T-helper 9 cell (primary cell): Measurements from ENCODE around the gene CACNA2D3.

Experiments used
- DNase-seq: peaks from one replicate; pipeline ENCODE4 v3.0.0-alpha.2; 2020

The CACNA2D3 gene

GRCh38 chr3:54538346-54538745, 416.0 kb downstream of the CACNA2D3 start:
- DNase-seq = no peak

DNA sequence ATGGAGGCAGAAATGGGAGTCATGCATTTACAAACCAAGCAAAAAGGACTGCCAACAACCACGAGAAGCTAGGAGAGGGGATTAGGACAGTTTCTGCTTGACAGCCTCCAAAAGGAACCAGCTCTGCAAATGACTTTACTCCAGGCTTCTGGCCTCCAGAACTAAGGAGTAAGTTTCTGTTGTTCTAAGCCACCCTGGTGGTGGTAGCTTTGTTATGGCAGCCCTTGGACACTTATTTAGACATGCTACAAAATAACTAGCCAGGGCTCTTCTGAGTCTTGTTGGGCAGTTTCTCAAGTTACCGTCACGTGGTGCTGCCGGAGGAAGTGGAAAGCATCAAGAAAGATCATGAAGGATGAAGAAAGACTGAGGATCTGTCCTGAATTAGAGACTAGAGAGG, 419.0 kb downstream of the CACNA2D3 start:
- DNase-seq = no peak

DNA sequence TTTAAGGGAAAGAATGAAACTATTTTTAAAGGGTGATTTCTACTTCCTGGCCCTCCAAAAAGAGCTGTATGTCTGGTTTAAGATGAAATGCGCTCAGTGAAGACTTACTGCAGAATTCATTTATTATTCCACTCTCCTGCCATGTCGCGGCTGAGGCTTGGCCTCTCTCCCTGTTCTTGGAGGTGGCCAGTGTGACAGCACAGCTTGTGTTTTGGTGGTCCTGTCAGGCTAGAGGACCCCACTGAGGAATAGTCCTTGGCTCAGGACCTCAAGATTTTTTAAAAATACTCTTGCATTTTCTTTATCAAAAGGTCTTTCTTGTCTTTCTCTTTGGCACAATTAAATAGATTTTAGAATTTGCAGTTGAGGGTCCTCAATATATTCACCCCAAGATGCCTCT, 421.1 kb downstream of the CACNA2D3 start:
- no peak for DNase-seq

DNA sequence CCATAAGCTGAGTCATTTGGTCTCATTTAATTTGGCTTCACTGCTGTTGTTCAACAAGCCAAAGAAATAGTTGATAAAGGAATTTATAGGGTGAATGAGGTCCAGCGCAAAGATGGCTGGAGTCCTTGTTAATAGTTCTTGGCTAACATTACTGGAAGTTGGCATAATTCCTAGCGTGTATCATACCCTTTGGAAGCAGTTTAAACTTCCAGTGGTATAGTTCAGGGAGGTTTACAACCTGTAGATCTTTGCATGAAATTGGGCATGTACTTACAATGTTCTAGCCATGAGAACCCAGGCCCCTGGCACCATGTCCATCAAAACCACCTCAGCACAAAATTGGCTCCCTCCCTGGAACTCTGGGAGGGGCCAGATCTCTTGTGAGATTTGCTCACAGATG, 424.7 kb downstream of the CACNA2D3 start:
- no peak for DNase-seq

- DNase-seq = no peak
Observed at GRCh38 chr3:54547846-54548245, 425.5 kb downstream of the CACNA2D3 start.

DNA sequence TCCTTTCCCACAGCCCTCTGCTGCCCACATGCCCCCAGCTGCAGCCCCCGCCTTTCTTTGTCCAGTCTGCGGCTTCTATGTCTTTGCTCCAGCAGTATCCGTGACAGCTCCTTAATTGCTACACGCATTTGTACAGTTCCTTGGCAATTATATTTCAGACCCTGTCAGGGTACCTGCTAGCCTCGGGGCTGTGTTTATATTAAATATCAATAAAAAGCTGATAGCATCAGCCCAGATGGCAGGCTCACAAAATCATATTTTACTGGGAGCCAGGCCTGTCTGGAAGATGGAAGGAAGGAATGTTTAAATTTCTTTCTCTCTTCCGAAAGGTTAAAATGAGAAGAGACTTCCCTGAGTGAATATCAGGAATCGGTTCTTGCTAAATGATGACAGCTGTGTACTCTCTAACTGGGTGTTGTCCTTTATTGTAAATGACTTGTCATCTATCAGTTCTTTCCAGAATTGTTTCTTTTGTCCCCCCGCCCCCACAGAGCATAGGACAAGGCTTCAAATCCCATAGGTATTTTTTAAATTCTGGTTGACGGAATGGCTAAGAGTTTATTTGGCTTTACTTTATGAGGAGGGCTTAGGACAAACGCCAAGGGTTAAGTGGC, 427.4 kb downstream of the CACNA2D3 start:
- no peak for DNase-seq

- no peak for DNase-seq
Observed at GRCh38 chr3:54550221-54550977, 428.0 kb downstream of the CACNA2D3 start.

DNA sequence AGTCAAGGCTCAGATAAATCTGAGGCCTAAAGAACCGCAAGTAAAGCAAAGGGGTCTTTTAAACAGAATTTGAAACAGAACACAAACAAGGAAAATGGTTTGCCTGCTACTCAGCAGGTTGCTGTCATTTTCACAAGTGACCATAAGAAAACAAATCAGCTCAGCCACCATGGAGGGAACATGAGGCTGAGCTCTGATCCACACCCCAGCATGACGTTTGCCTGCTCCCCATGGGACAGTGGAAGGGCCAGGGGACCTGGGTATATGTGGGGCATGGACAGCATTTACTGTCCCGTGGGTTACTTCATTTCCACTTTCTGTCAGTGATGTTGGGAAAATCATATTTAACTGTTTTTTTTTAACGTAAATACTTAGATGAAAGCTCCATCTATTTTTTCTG, 434.3 kb downstream of the CACNA2D3 start:
- DNase-seq = no peak

DNA sequence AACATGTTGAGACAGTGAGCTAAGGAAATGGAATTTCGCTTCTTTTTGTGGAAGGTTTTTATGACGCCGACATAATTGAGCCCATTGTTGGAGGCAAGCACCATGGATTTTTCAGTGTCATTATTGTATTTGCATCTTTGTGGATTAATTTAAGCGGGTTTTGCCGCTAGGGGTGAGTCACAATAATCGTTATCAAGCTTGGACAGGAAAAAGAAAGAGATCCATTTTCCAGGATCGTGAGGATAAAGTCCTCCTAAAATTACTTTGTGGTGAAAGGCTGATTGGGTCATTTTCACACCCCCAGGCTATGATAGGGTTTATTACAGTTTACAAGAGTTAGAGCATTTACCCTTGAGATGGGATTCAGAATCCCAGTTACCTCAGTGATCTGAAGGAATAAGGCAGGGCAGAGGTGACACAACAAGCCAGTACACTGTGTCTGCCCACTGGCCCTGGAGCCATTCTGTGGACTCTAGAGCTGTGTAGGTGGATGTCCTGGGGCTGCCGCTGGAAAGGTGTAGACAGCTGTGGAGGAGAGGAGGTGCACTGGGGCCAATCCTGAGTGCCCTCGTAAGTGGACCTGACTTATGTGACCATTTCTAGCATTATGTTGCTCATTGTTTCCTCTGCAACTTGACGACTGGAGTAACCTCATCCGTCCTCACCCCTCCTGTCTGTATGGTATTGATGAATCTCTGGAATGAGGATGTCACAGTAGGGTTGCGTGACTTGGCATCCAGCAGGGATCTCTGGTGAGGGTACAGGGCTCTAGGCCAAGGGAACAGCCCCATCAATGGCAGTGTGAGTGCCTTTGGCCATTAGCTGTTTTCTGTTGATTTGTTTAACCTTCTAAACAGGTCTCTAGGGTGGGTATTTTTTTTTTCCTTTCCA, 435.4 kb downstream of the CACNA2D3 start:
- no peak for DNase-seq

- DNase-seq = no peak
Observed at GRCh38 chr3:54563501-54564200, 441.3 kb downstream of the CACNA2D3 start.

GRCh38 chr3:54564374-54564925, 442.1 kb downstream of the CACNA2D3 start:
- no peak for DNase-seq

GRCh38 chr3:54565956-54566355, 443.6 kb downstream of the CACNA2D3 start:
- DNase-seq = no peak

DNA sequence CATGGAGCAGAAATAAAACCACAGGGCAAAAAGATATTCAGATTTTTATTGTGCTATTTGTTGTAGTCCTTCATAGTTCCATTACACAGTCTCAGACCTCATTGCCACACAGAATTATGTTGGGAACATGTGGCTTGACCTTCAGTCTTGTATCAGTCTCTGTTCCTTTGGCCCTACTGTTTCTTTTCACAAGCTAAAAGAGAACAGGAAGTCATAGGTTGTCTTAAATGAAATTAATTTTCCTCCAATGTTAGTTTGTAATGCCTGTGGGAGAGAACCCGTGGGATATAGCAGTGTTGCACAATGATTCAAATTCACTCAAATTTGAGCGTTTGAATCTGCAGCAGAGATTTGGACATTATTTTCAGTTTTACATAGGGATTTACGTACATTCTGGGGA, 445.6 kb downstream of the CACNA2D3 start:
- DNase-seq = no peak

- no peak for DNase-seq
Observed at GRCh38 chr3:54570008-54570407, 447.7 kb downstream of the CACNA2D3 start.

DNA sequence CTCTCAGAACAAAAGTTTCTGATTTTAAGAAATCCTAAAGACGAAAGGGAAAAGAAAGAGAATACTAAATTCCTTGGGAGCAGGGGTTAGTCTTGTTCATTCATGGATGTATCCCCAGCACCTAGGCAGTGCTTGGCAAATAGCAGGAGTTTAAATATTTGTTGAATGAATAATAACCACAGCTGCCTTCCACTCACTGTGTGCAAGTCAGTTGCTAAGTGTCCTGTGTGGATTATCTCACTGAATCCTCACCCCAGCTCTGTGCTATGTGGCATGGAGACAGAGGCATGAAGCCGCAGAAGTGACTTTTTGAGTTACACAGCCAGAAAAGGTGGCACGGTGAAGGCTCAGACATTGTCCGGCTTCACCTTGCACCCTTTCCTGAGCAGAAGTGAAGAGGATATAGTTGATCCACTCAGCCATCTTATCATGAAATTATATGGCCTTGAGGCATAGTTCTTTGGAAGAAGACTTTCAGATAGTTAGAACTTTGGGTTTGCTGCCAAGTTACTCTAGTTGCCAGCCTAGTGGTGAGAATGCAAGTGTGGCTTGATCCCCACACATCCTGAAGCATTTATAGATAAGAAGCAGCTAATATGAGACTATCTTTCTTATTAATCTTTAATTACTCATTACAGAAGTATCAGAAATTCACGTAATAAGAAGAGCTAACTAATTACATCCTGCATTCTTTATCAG, 450.0 kb downstream of the CACNA2D3 start:
- DNase-seq = no peak

DNA sequence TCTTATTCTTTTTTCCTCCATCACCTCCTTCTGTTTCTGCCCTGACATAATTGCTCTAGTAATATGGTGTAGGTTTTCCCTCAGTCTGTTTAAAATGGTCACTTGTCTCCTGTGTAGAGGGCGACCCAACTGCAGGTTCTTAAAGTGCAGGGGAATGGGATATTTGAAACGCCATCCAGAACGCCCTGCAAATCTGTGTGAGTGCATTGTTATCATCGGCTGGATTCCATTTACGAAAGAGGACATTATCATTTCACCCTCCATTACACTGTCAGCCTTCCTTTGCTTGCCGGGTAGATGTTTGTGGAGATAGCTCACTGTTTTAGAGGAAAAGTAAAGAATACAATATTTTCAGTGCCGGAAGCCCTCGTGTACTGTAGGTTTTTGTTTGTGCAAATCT, 451.5 kb downstream of the CACNA2D3 start:
- no peak for DNase-seq

DNA sequence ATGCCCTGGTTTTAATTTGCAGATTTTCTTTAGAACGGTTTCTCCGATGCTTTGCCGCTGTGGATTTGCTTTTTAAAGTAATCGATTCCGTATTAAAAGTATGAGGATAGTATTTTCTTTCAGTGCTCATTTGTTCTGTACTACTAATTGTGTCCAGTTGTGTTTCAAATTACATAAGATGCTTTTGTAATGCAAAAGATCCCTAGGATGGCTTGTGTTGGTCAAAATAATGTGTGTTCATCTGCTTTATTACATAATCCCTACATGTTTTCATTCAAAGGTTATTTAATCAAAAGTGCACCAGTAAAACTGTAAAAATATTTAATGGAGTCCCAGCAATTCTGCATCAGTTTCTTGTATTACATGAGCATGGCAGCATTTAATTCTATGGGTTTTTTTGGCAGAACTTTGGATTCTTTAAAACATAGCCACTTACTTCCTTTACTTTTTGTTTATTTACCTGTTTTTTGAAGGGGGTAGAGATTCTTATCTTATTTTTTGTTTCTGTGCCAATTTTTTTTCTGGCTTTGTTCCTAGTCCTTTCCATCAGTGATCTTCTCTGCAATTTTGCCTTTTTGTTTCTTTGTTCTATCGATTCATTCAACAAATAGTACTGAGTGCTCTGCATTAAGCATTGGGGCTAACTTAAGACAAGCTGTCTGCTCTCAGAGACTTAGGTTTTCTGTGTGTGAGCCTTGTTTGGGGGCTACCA, 452.7 kb downstream of the CACNA2D3 start:
- no peak for DNase-seq

DNA sequence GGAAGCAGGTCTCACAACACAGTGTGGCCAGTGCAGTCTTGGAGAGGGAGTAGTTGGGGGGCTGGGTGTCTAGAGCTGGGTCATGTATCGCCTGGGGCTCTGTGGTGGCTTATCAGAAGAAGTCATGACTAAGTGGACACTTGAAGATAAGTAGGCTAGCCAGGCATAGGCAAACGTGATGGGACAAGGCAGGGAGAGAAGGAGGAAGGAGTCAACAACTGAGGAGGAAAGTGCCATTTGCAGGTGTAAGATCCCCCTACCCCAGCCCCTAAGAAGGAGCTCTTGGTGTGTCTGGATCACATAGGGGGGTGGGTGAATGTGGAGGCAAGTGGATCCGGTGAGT, 453.2 kb downstream of the CACNA2D3 start:
- DNase-seq = no peak

DNA sequence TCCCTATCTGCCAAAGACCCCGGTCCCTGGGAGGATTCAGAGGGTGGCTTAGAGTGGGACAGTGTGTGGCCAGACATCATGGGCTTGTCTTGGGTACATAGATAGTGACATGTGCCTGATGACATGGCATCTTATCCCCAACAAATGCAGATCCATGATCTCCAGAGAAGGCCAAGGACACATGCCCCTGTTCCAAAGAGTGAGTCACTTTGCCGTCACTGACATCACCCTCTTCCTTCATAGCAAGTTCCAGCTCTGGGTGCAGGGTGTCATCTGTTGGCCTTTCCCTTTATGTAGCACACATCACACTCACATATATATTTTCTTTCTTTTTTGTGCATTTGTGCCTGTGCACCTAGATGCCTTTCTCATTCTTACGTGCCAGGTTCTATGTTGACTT, 455.0 kb downstream of the CACNA2D3 start:
- no peak for DNase-seq

DNA sequence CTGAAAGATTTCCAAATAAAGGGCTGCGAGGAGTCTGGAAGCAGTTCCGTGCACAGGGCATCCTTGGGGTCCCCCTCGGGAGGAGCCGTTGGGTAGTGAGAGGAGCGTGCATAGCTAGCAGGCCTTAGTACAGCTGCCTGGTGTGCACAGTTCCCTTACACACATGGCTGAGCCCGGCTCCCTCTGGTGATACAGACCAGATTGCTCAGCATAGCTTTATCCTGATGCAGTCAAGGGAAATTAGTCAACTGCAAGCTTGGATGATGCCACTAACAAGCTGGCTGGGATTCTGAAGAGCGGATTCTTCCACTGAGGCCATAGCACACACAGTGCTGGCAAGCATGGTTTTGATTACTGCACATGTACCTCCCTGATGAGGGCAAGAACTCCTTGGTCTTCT, 456.1 kb downstream of the CACNA2D3 start:
- no peak for DNase-seq

GRCh38 chr3:54580453-54580852, 458.1 kb downstream of the CACNA2D3 start:
- no peak for DNase-seq

- no peak for DNase-seq
Observed at GRCh38 chr3:54582424-54582823, 460.1 kb downstream of the CACNA2D3 start.
